ENCODE results near the gene SNX25.
"Not testable (repeated sequence)": the region's sequence is repeated elsewhere in the genome, so short reads cannot be mapped to it uniquely, and the experiment has no call there.

SNX25 gene

DNA sequence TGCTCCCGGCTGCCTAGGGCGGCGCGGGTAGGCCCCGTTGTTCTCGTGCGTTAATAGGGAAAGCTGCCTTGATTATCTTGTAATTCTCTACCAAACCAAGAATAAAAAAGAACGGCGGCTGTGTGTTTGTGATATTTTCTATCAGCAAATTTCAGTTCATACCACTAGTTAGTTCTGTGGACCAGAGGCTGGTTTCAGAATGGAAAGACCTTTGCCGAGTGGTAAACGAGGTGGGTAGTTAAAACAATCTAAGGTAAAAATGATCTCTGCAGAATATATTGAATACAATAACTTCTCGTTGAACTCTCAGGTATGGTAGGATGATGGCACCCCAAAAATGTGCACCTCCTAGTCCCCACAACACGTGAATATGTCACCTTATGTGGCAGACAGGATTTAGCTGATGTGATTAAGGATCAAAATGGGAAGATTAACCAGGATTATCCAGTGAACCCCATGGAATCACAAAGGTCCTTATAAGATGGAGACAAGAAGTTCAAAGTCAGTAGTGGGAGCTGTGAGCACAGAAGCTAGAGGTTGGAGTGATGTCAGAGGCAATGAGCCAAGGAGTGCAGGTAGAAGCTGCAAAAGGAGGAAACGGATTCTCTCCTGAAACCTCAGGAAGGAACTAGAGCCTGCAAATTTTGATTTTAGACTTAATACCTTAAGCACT, 5.0 kb upstream of the SNX25 start:
- DNase-seq (ENCODE audit: low read depth in 2 of 2) = no peak

- DNase-seq (ENCODE audit: low read depth in 2 of 2) = not testable (repeated sequence)
These were observed 4.3 kb upstream of the SNX25 start for GRCh38 chr4:185205073-185205472.

DNA sequence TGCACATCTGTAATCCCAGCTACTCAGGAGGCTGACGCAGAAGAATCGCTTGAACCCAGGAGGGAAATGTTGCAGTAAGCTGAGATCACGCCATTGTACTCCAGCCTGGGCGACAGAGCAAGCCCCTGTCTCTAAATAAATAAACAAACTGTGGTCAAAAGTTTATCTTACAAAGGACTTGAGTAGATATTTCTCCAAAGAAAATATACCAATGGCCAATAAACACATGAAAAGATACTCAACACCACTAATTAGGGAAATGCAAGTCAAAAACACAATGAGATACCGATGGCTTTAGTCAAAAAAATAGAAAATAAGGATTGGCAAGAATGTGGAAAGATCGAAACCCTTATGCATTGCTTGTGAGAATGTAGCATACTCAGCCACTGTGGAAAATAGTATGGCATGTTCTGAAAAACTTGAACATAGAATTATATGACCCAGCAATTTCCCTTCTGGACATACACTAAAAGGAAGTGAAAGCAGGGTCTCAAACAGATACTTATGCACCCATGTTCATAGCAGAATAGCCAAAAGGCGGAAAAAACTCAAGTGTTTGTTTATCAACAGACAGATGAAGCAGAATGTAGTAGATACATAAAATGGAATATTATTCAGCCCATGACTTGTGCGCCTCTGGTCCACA, 3.6 kb upstream of the SNX25 start:
- DNase-seq (ENCODE audit: low read depth in 2 of 2) = no peak

DNA sequence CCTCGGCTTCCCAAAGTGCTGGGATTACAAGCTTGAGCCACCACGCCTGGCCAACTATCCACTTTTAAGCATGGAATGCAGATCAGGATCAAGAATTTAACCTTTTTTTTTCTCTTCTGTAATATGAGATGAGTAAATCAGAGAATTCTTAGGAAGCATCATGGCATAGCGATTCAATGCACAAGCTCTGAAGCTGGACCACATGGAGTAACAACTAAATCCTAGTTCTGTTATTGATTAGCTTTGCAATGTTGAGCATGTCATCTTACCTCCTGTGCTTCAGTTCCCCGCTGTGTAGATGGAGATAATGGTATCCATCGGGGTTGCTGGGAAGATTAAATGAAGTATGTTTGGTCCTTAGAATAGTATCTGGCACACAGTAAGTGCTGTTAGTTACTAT, 1.9 kb upstream of the SNX25 start:
- no peak for DNase-seq (ENCODE audit: low read depth in 2 of 2)

DNA sequence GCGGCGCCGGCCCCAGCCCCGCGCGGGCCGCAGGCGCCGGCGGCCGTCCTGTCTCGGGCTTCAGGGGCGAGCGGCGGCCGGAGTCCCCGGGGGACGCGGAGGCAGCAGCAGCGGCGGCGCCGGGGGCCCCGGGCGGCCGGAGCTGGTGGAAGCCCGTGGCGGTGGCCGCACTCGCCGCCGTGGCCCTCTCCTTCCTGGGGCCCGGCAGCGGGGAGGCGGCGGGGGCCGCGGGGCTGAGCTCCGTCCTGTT, 379 bp downstream of the SNX25 start:
- not testable (repeated sequence) for DNase-seq (ENCODE audit: low read depth in 2 of 2)

DNA sequence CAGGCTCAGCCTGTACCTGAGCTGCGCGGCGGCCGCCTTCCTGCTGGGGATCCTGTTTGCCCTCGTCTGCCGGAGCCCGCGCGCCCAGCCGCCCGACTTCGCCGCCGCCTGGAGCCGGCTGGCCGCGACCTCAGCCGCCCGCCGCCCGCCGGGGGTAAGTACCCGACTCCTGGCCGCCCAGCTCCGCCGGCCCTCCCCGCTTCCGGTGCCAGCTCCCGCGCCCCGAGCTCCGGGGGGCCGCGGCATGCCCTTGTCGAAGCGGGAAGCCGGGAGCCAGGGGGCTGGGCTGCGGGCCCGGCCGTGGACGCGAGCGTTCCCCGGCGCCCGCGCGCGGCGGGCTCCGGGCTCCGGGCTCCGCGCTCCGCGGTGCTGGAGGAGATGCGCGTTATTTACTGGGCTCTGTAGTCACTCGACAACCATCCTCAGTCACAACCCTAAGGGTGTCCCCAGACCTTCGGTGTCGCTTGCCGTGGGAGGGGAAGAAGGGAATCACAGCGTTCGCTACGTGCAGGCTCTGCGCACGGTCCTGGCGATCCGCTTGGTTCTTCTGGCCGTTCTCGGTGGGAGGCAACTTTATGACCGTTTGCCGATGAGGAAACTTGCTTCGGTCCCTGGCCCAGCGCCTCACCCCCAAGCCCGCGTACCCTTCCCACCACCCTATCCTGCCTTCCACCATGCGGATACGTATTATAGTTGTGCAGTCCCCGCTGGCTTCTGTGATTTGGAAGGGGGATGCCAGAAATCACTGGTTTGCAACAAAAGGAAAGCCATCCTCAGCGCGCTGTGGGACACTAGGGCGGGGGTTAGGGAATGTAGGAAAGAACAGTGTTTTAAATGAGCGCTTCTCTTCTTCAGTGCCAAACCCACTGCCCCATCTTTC, 944 bp downstream of the SNX25 start:
- DNase-seq (ENCODE audit: low read depth in 2 of 2) = no peak

GRCh38 chr4:185211035-185211434, 1.6 kb downstream of the SNX25 start:
- DNase-seq (ENCODE audit: low read depth in 2 of 2) = no peak

DNA sequence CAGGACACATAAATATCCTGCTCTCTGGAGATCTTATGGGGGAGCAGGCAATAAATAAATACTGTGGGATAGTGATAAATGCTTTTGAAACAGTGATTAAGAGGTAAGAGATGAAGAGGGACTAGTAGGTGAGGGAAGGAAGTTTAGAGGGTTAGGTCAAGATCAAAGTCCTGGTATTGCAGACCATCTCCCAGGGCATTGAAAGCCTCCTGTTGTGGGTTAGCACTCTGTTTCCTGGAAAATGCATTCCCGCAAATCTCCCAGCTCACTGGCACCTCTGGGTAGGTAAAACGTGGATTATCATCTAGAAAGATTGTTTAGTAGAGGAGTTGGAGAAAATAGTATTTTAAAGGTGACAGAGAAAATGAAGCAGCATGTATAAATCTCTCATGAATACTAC, 2.2 kb downstream of the SNX25 start:
- DNase-seq (ENCODE audit: low read depth in 2 of 2) = no peak

- no peak for DNase-seq (ENCODE audit: low read depth in 2 of 2)
These were observed 3.2 kb downstream of the SNX25 start for GRCh38 chr4:185212581-185212980.

GRCh38 chr4:185213877-185214276, 4.5 kb downstream of the SNX25 start:
- DNase-seq (ENCODE audit: low read depth in 2 of 2) = no peak

DNA sequence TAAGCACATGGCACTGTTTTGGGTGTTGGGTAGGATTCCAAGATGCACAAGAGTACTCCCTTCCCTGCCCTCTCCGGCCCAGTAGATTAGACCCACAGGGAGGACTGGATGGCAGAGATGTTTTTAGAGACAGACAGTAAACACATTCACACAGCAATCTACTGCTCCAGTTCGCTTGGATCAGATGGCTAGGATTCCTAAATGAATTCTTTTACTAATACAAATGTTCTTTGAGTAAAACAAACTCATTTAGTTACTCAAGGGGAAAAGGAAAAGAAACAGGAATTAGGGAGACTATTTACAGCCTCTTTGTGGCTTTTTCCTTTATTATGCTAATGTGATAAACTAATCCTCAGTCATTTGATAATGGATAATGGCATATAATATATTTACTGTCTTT, 5.9 kb downstream of the SNX25 start:
- no peak for DNase-seq (ENCODE audit: low read depth in 2 of 2)

DNA sequence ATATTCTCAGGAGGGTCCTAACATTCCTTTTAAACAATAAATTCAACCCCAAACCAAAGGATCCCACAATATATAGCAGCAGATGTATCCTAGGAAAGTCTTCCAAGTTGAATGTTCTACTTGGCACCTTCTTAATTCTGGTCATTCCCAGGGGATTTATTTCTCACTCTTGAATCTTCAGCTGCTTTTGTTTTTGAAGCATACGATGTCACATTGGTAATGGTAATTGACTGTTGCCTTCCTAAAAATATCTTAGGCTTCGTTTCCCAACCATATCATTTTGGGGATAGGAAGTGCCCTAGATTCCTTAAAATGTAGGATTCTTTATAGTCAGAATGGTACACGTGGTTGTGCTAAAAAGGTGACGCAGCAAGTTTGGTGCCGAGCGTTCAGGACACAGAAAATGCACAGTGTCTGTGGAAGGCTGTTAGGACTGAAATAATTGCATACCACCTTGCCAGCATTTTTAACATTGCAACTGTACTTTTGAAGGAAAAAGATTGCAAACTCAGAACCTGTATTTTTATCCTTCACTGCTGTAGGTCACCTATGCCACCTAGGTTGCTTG, 8.1 kb downstream of the SNX25 start:
- no peak for DNase-seq (ENCODE audit: low read depth in 2 of 2)

GRCh38 chr4:185218312-185218711, 8.9 kb downstream of the SNX25 start:
- DNase-seq (ENCODE audit: low read depth in 2 of 2) = no peak

GRCh38 chr4:185219551-185220344, 10.3 kb downstream of the SNX25 start:
- DNase-seq (ENCODE audit: low read depth in 2 of 2) = no peak

DNA sequence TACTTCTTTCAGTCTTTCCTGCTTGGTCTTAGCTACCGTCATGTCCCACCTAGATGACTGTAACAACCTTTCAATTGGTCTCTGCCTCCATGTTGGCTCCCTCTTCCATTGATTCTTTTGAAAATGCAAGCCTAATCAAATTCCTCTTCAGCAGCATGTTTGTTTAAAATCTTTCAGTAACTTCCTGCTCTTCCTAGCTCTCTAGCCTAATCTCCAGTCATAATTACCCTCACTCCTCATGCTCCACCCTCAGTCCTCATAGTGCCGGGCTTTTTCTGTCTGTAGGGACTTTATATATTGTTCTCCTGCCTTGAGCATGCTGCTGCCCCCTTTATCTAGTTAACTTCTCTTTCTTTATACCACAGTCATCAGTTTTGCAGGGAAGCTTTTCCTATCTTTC, 12.1 kb downstream of the SNX25 start:
- no peak for DNase-seq (ENCODE audit: low read depth in 2 of 2)

DNA sequence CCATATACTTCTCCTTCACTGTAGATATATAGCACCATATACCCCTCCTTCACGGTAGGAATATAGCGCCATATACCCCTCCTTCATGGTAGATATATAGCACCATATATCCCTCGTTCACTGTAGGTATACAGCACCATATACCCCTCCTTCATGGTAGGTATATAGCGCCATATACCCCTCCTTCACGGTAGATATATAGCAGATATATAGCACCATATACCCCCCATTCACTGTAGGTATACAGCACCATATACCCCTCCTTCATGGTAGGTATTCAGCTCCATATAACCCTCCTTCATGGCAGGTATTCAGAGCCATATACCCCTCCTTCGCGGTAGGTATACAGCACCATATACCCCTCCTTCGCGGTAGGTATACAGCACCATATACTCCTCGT, 12.5 kb downstream of the SNX25 start:
- DNase-seq (ENCODE audit: low read depth in 2 of 2) = no peak

DNA sequence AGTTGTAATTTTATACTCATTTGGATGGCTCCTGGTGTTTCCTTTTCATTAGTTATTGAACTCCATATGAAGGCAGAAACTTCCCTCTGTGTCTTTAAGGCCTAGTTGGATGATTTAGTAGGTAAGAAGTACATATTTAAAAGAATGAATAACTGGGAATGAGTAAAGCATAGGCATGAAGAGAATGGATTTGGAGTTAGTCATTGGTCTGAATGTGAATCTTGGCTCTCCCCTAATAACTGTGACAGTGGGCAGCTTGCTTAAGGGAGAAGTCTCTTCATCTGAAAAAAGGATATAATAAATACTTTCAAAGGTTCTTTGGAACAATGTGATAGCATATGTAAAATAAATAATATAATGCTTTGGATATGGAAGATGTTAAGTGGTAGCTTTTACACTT, 13.2 kb downstream of the SNX25 start:
- DNase-seq (ENCODE audit: low read depth in 2 of 2) = no peak

DNA sequence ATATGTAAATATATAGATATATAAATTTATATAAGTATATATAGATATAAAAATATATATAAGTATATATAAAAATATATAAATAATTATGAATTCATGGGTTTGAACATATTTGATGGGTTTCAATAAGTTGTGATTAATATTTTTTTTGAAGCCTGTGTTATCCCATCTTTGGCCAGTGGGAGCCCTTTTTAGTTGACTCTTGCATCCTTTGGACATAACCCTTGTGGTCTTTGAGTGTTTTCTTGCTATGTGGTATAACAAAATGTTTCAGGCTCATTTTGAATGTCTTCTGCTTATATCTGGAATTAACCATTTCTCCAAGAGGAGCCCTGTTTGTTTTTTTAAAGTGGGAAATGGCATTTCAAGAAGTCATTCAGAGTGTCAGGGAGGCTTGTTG, 15.2 kb downstream of the SNX25 start:
- no peak for DNase-seq (ENCODE audit: low read depth in 2 of 2)

DNA sequence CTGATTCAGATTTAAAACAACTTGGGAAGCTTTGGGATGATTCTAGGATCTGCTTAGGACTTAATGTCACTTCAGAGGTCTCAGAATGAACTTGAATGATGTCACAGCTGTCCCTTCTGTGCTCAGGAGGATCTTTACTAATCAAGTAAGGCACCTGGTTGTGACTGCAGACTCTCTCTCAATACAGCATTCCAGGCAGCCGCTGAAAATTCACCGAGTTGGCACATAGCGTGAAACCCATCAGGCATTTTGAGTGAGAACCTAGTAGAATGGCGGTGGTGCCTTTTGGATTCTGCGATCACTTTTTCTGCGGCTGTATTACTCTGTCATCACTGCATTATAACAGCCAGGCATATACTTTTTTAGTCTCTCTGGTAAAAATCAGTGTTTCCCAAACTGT, 16.5 kb downstream of the SNX25 start:
- DNase-seq (ENCODE audit: low read depth in 2 of 2) = no peak

- no peak for DNase-seq (ENCODE audit: low read depth in 2 of 2)
These were observed 17.7 kb downstream of the SNX25 start for GRCh38 chr4:185227131-185227551.

- DNase-seq (ENCODE audit: low read depth in 2 of 2) = no peak
These were observed 18.4 kb downstream of the SNX25 start for GRCh38 chr4:185227713-185228278.
